ENCODE data around the gene ORAI2.
A peak's percentile ranks its signal among the peaks of the same experiment; 100 is the strongest.

ORAI2 gene

GRCh38 chr7:102464577-102465280 is 31.4 kb downstream of the ORAI2 start, which contains the start of the genes ALKBH4 and LRWD1:
ALKBH4 (minus strand) TSS chr7:102464863; CDS start chr7:102464836, 27 bp downstream.
LRWD1 (plus strand) TSS chr7:102464984; CDS start chr7:102465081, 97 bp downstream.
- Histone ChIP-seq H3K4me1 (ENCODE audit: control insufficient read depth, insufficient read depth, low read length) (peaks cover 11% of the 10 kb centered on the region), H3K9ac (ENCODE audit: low read depth, low read length) (peak within 1 kb of the TSS; percentile 93), H3K4me2 (ENCODE audit: low read length) (peak within 1 kb of the TSS; percentile 85)

GRCh38 chr7:102466097-102466496 is 32.7 kb downstream of the ORAI2 start:
- Histone ChIP-seq H3K4me1 (ENCODE audit: control insufficient read depth, insufficient read depth, low read length) (peaks cover 11% of the 10 kb centered on the region), H3K4me3 (ENCODE audit: low read length) (peak overlapping the region; percentile 98), H3K36me3 (ENCODE audit: insufficient read depth, low read length) (peaks cover 13% of the 10 kb centered on the region), H3K27me3 (ENCODE audit: control insufficient read depth, insufficient read depth, low read length) (no peaks in the 10 kb centered on the region), H3K9ac (ENCODE audit: low read depth, low read length) (peak overlapping the region; percentile 93), H3K4me2 (ENCODE audit: low read length) (peak overlapping the region; percentile 85), H3K9me3 (replicated peaks; ENCODE audit: low read length) (no peaks in the 10 kb centered on the region)

More at GRCh38 chr7:102464577-102465280, 31.4 kb downstream of the ORAI2 start, which contains the start of the genes ALKBH4 and LRWD1:
- H3K4me3 ChIP-seq (ENCODE audit: low read length), result peak within 1 kb of the TSS; percentile 98
- peaks cover 12% of the 10 kb centered on the region for H3K36me3 ChIP-seq (ENCODE audit: insufficient read depth, low read length)
- no peaks in the 10 kb centered on the region for H3K9me3 ChIP-seq (replicated peaks; ENCODE audit: low read length)
- no peaks in the 10 kb centered on the region for H3K27me3 ChIP-seq (ENCODE audit: control insufficient read depth, insufficient read depth, low read length)

- H3K4me1 ChIP-seq (ENCODE audit: control insufficient read depth, insufficient read depth, low read length), result peaks cover 11% of the 10 kb centered on the region
- no peak overlapping the region for H3K4me2 ChIP-seq (ENCODE audit: low read length)
- H3K9me3 ChIP-seq (replicated peaks; ENCODE audit: low read length), result no peaks in the 10 kb centered on the region
- no peaks in the 10 kb centered on the region for H3K27me3 ChIP-seq (ENCODE audit: control insufficient read depth, insufficient read depth, low read length)
- peaks cover 23% of the 10 kb centered on the region for H3K36me3 ChIP-seq (ENCODE audit: insufficient read depth, low read length)
- no peak overlapping the region for H3K4me3 ChIP-seq (ENCODE audit: low read length)
- no peak overlapping the region for H3K9ac ChIP-seq (ENCODE audit: low read depth, low read length)
These were observed 34.5 kb downstream of the ORAI2 start for GRCh38 chr7:102467581-102468477.

GRCh38 chr7:102468478-102469350 is 35.3 kb downstream of the ORAI2 start:
- H3K4me1 ChIP-seq (ENCODE audit: control insufficient read depth, insufficient read depth, low read length), result peaks cover 15% of the 10 kb centered on the region
- no peak overlapping the region for H3K4me3 ChIP-seq (ENCODE audit: low read length)
- H3K9ac ChIP-seq (ENCODE audit: low read depth, low read length), result no peak overlapping the region

GRCh38 chr7:102469351-102469971 is 36.1 kb downstream of the ORAI2 start:
- Histone ChIP-seq H3K9me3 (replicated peaks; ENCODE audit: low read length) (no peaks in the 10 kb centered on the region), H3K4me3 (ENCODE audit: low read length) (no peak overlapping the region), H3K27me3 (ENCODE audit: control insufficient read depth, insufficient read depth, low read length) (no peaks in the 10 kb centered on the region), H3K36me3 (ENCODE audit: insufficient read depth, low read length) (peaks cover 32% of the 10 kb centered on the region), H3K4me2 (ENCODE audit: low read length) (no peak overlapping the region), H3K4me1 (ENCODE audit: control insufficient read depth, insufficient read depth, low read length) (peaks cover 13% of the 10 kb centered on the region), H3K9ac (ENCODE audit: low read depth, low read length) (no peak overlapping the region)

More at GRCh38 chr7:102468478-102469350, 35.3 kb downstream of the ORAI2 start:
- Histone ChIP-seq H3K36me3 (ENCODE audit: insufficient read depth, low read length) (peaks cover 32% of the 10 kb centered on the region), H3K9me3 (replicated peaks; ENCODE audit: low read length) (no peaks in the 10 kb centered on the region), H3K27me3 (ENCODE audit: control insufficient read depth, insufficient read depth, low read length) (no peaks in the 10 kb centered on the region), H3K4me2 (ENCODE audit: low read length) (no peak overlapping the region)

GRCh38 chr7:102469972-102470825 is 36.8 kb downstream of the ORAI2 start:
- Histone ChIP-seq H3K9me3 (replicated peaks; ENCODE audit: low read length) (no peaks in the 10 kb centered on the region), H3K27me3 (ENCODE audit: control insufficient read depth, insufficient read depth, low read length) (no peaks in the 10 kb centered on the region), H3K9ac (ENCODE audit: low read depth, low read length) (no peak overlapping the region), H3K4me1 (ENCODE audit: control insufficient read depth, insufficient read depth, low read length) (peaks cover 13% of the 10 kb centered on the region), H3K4me2 (ENCODE audit: low read length) (no peak overlapping the region), H3K4me3 (ENCODE audit: low read length) (no peak overlapping the region), H3K36me3 (ENCODE audit: insufficient read depth, low read length) (peaks cover 30% of the 10 kb centered on the region)

GRCh38 chr7:102471791-102472125 is 38.4 kb downstream of the ORAI2 start:
- Histone ChIP-seq H3K4me3 (ENCODE audit: low read length) (no peak overlapping the region), H3K27me3 (ENCODE audit: control insufficient read depth, insufficient read depth, low read length) (no peaks in the 10 kb centered on the region), H3K4me1 (ENCODE audit: control insufficient read depth, insufficient read depth, low read length) (peaks cover 6% of the 10 kb centered on the region), H3K4me2 (ENCODE audit: low read length) (no peak overlapping the region), H3K36me3 (ENCODE audit: insufficient read depth, low read length) (peaks cover 30% of the 10 kb centered on the region), H3K9me3 (replicated peaks; ENCODE audit: low read length) (no peaks in the 10 kb centered on the region), H3K9ac (ENCODE audit: low read depth, low read length) (no peak overlapping the region)

- Histone ChIP-seq H3K9ac (ENCODE audit: low read depth, low read length) (no peak overlapping the region), H3K9me3 (replicated peaks; ENCODE audit: low read length) (no peaks in the 10 kb centered on the region), H3K36me3 (ENCODE audit: insufficient read depth, low read length) (peaks cover 30% of the 10 kb centered on the region), H3K4me2 (ENCODE audit: low read length) (no peak overlapping the region), H3K27me3 (ENCODE audit: control insufficient read depth, insufficient read depth, low read length) (no peaks in the 10 kb centered on the region), H3K4me1 (ENCODE audit: control insufficient read depth, insufficient read depth, low read length) (peaks cover 6% of the 10 kb centered on the region), H3K4me3 (ENCODE audit: low read length) (no peak overlapping the region)
These were observed 39.0 kb downstream of the ORAI2 start for GRCh38 chr7:102472126-102473041.

- Histone ChIP-seq H3K4me1 (ENCODE audit: control insufficient read depth, insufficient read depth, low read length) (peaks cover 6% of the 10 kb centered on the region), H3K4me3 (ENCODE audit: low read length) (no peak overlapping the region), H3K9ac (ENCODE audit: low read depth, low read length) (no peak overlapping the region), H3K36me3 (ENCODE audit: insufficient read depth, low read length) (peaks cover 29% of the 10 kb centered on the region), H3K9me3 (replicated peaks; ENCODE audit: low read length) (no peaks in the 10 kb centered on the region), H3K4me2 (ENCODE audit: low read length) (no peak overlapping the region), H3K27me3 (ENCODE audit: control insufficient read depth, insufficient read depth, low read length) (no peaks in the 10 kb centered on the region)
These were observed 40.1 kb downstream of the ORAI2 start for GRCh38 chr7:102473271-102473991.
